Measurements from ENCODE around the gene DNAH17.

GRCh38 chr17:78430892-78431691 lies 146.1 kb downstream of the DNAH17 start:
- TF ChIP-seq CTCF (IDR thresholded peaks at IDR 0.05; ENCODE audit: low read depth, low read length, poor library complexity, severe bottlenecking): no peak
- TF ChIP-seq EZH2phosphoT487 (IDR thresholded peaks at IDR 0.05; ENCODE audit: borderline replicate concordance, low read length): no peak

Measured in DOHH2 (cell line).